ENCODE results near the gene PHLDA2. TPM values are rescaled to one million over a fixed set of nuclear protein-coding genes. Genes with fewer than 3 reads are reported as not detected.

Gene PHLDA2
- total and polyA plus RNA-seq, 2 donors (not counting 1 experiment from before 2014, with no cell fraction given): 1.4 TPM; not detected in 1

DNA sequence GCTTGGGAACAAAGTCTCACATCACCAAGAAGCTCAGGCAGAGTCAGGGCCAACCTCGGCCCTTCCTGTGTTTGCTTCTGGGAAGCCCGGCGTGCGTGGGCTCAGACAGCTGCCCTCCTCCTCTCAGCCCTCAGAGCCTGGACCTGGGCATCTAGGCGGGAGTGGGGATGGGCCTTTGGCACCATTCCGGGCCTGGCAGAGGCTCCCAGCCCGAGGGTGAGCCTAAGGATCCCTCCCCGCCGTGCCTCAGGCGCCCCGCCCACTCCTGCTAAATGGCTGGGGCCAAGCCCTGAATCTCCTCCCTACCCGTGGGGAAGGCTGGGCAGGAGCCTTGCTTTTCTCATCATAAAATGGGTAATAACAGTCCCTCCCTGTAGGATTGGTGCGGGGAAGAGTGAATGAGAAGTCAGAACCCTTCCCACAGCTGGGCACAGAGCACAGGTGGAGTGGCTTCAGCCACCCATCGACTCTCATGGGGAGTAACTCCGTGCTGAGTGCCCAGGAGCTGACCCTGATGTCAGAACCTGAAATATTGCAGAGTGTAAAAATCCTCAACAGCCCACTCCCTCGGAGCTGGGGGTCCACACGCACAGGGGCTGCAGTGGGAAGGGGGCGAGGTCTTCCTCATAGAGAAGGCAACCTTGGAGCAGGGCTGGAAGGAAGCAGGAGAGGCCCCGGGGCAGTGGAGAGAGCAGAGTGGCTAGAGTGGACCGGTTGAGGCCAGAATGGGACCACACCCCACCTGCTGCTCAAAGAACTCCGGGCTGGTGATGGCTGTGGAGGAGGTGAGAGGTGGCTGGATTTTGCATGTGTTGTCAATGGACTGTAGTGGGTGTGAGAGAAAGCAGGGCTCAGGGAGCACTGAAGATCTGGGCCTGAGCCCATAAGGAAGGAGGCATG is 24.8 kb downstream of the PHLDA2 start:
- POLR2A ChIA-PET: no interaction called here
- Histone ChIP-seq H4K20me1 (ENCODE audit: control insufficient read depth, insufficient read depth, low read length, poor library complexity, severe bottlenecking) (no peaks in the 10 kb centered on the region), H3K27ac (ENCODE audit: low read length in 2 of 2) (no peak overlapping the region), H3K9ac (ENCODE audit: low read length) (no peak overlapping the region), H3K79me2 (ENCODE audit: control insufficient read depth, insufficient read depth, low read length) (no peaks in the 10 kb centered on the region), H2AFZ (ENCODE audit: insufficient read depth, low read depth, low read length, poor library complexity, severe bottlenecking) (no peak overlapping the region), H3K4me3 (ENCODE audit: control extremely low read depth in 1 of 5, extremely low read depth in 1 of 5, insufficient read depth in 1 of 5, low read depth in 2 of 5, low read length in 4 of 5) (no peak overlapping the region), H3K36me3 (replicated peaks in 1 of 2; ENCODE audit: control extremely low read depth in 1 of 2, control insufficient read depth in 1 of 2, extremely low read depth in 1 of 2, insufficient read depth in 2 of 2, low read length in 1 of 2) (no peaks in the 10 kb centered on the region), H3K27me3 (replicated peaks in 1 of 4; ENCODE audit: control extremely low read depth in 1 of 4, control insufficient read depth in 3 of 4, insufficient read depth in 4 of 4, low read length in 3 of 4) (no peaks in the 10 kb centered on the region), H3K4me1 (ENCODE audit: control insufficient read depth in 2 of 2, insufficient read depth in 2 of 2, low read length in 2 of 2) (peaks cover 9 to 22% of the 10 kb centered on the region in 2 donors), H3K4me2 (replicated peaks; ENCODE audit: low read depth, low read length, poor library complexity, severe bottlenecking) (no peak overlapping the region), H3K9me3 (ENCODE audit: control extremely low read depth in 1 of 3, control insufficient read depth in 2 of 3, insufficient read depth in 1 of 3, low read length in 2 of 3) (peaks cover 0 to 11% (median 0%) of the 10 kb centered on the region in 3 donors)
- ATAC-seq (ENCODE audit: low read depth): no peak
- CTCF ChIA-PET: interaction anchor here (0.7 to 4.9 kb wide), 6 partner anchors 9 to 372 kb away, joined by 3 to 36 read pairs (median 5); no protein-coding TSS in a partner anchor
- Mint-ChIP-seq H3K27ac (no peak overlapping the region), H3K4me3 (no peak overlapping the region), H3K27me3 (peaks cover 5% of the 10 kb centered on the region), H3K4me1 (peaks cover 12% of the 10 kb centered on the region), H3K9me3 (ENCODE audit: insufficient read depth) (no peaks in the 10 kb centered on the region)
- intact Hi-C loops (cut with micrococcal nuclease): loop anchor here (10.0 kb wide), 1 partner anchor 150 kb away; the partner anchor contains the start of gene CARS1
- no peak for TF ChIP-seq EZH2 (IDR thresholded peaks at IDR 0.05; ENCODE audit: borderline replicate concordance, insufficient read depth, low read depth, low read length, poor library complexity, severe bottlenecking)
- TF ChIP-seq, protein P1, sequence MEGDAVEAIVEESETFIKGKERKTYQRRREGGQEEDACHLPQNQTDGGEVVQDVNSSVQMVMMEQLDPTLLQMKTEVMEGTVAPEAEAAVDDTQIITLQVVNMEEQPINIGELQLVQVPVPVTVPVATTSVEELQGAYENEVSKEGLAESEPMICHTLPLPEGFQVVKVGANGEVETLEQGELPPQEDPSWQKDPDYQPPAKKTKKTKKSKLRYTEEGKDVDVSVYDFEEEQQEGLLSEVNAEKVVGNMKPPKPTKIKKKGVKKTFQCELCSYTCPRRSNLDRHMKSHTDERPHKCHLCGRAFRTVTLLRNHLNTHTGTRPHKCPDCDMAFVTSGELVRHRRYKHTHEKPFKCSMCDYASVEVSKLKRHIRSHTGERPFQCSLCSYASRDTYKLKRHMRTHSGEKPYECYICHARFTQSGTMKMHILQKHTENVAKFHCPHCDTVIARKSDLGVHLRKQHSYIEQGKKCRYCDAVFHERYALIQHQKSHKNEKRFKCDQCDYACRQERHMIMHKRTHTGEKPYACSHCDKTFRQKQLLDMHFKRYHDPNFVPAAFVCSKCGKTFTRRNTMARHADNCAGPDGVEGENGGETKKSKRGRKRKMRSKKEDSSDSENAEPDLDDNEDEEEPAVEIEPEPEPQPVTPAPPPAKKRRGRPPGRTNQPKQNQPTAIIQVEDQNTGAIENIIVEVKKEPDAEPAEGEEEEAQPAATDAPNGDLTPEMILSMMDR (IDR thresholded peaks at IDR 0.05): no peak
- DNase-seq: no peak
- WGBS (ENCODE audit: insufficient coverage): 94% methylated on average over 13 of the region's 21 CpGs

DNA sequence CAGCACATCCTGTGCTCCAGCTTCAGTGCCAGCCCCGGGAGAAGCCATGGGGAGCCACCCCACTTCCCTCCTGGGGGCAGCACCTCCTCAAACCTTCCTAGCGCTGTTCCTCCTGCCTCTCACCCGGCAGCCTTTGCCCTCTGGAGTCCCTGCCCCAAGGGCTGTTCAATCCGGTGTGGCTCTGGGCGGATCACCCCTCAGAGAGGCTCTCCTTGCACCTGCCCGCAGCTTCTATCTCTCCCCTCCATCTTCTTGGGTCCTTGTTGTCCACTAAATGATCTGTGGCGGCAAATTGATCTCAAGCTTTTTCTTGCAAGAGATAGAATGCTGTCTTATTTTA is 25.6 kb downstream of the PHLDA2 start:
- H4K20me1 ChIP-seq (ENCODE audit: control insufficient read depth, insufficient read depth, low read length, poor library complexity, severe bottlenecking): no peaks in the 10 kb centered on the region
- no peaks in the 10 kb centered on the region for H3K9me3 Mint-ChIP-seq (ENCODE audit: insufficient read depth)
- peak overlapping the region; percentile 100 for H3K4me2 ChIP-seq (replicated peaks; ENCODE audit: low read depth, low read length, poor library complexity, severe bottlenecking)
- H3K4me1 Mint-ChIP-seq: peaks cover 18% of the 10 kb centered on the region
- peak overlapping the region; percentile 79 for H3K4me3 Mint-ChIP-seq
- peaks cover 0 to 11% (median 0%) of the 10 kb centered on the region in 3 donors for H3K9me3 ChIP-seq (ENCODE audit: control extremely low read depth in 1 of 3, control insufficient read depth in 2 of 3, insufficient read depth in 1 of 3, low read length in 2 of 3)
- no peak overlapping the region for H3K27ac Mint-ChIP-seq
- H3K36me3 ChIP-seq (replicated peaks in 1 of 2; ENCODE audit: control extremely low read depth in 1 of 2, control insufficient read depth in 1 of 2, extremely low read depth in 1 of 2, insufficient read depth in 2 of 2, low read length in 1 of 2): no peaks in the 10 kb centered on the region
- ATAC-seq (ENCODE audit: low read depth) (no peak), DNase-seq (no peak)
- ChIA-PET POLR2A (no interaction called here), CTCF (interaction anchor here (1.2 to 4.9 kb wide), 5 partner anchors 12 to 371 kb away, joined by 4 to 36 read pairs (median 4); no protein-coding TSS in a partner anchor)
- peaks cover 5% of the 10 kb centered on the region for H3K27me3 Mint-ChIP-seq
- H3K27me3 ChIP-seq (replicated peaks in 1 of 4; ENCODE audit: control extremely low read depth in 1 of 4, control insufficient read depth in 3 of 4, insufficient read depth in 4 of 4, low read length in 3 of 4): no peaks in the 10 kb centered on the region
- TF ChIP-seq, protein P1 (IDR thresholded peaks at IDR 0.05): no peak
- no peak for TF ChIP-seq EZH2 (IDR thresholded peaks at IDR 0.05; ENCODE audit: borderline replicate concordance, insufficient read depth, low read depth, low read length, poor library complexity, severe bottlenecking)
- intact Hi-C loops (cut with micrococcal nuclease): loop anchor here (10.0 kb wide), 1 partner anchor 151 kb away; the partner anchor contains the start of gene CARS1
- H3K4me3 ChIP-seq (ENCODE audit: control extremely low read depth in 1 of 5, extremely low read depth in 1 of 5, insufficient read depth in 1 of 5, low read depth in 2 of 5, low read length in 4 of 5): no peak overlapping the region
- WGBS (ENCODE audit: insufficient coverage): 95% methylated on average over 6 of the region's 7 CpGs
- no peak overlapping the region for H3K27ac ChIP-seq (ENCODE audit: low read length in 2 of 2)
- H3K4me1 ChIP-seq (ENCODE audit: control insufficient read depth in 2 of 2, insufficient read depth in 2 of 2, low read length in 2 of 2): peaks cover 9 to 26% of the 10 kb centered on the region in 2 donors
- H2AFZ ChIP-seq (ENCODE audit: insufficient read depth, low read depth, low read length, poor library complexity, severe bottlenecking): no peak overlapping the region
- no peak overlapping the region for H3K9ac ChIP-seq (ENCODE audit: low read length)
- H3K79me2 ChIP-seq (ENCODE audit: control insufficient read depth, insufficient read depth, low read length): no peaks in the 10 kb centered on the region

Data from B cell (primary cell).